ENCODE data around the gene SAMD10.
A peak's percentile ranks its signal among the peaks of the same experiment; 100 is the strongest.
"Not testable (repeated sequence)": the region's sequence is repeated elsewhere in the genome, so short reads cannot be mapped to it uniquely, and the experiment has no call there.

SAMD10 gene

DNA sequence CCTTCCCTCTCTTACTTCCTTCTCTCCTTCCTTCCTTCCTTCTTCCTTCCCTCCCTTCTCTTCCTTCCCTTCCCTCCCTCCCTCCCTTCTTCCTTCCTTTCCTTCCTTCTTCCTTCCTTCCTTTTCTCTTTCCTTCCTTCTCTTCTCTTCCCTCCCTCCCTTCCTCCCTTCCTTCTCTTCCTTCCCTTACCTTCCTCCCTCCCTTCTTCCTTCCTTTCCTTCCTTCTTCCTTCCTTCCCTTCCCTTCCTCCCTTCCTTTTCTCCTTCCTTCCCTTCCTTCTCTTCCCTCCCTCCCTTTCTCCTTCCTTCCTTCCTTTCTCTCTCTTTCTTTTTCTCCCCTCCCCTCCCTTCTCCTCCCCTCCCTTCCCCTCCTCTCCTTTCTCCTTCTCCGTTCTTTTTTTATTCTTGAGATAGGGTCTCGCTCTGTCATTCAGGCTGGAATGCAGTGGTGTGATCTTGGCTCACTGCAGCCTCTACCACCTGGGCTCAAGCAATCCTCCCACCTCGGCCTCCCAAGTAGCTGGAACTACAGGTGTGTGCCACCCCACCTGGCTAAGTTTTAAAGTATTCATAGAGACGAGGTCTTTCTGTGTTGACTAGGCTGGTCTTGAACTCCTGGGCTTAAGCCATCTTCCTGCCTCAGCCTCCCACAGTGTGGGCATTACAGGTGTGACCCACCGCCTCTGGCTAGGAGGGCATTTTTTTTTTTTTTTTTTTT, 8.6 kb downstream of the SAMD10 start:
- H3K4me3 ChIP-seq (ENCODE audit: low read depth, low read length) = no peak overlapping the region
- no peak for DNase-seq (ENCODE audit: low read depth)

- H3K4me3 ChIP-seq (ENCODE audit: low read depth, low read length) = peak within 1 kb of the TSS; percentile 68
- DNase-seq (ENCODE audit: low read depth) = no peak
Measured at GRCh38 chr20:63969838-63970713, 9.4 kb downstream of the SAMD10 start, which contains the start of gene ZNF512B. TSS of gene ZNF512B (minus strand) at chr20:63969930. CDS start at chr20:63967950, 1,980 bp downstream.

- peak overlapping the region; percentile 68 for H3K4me3 ChIP-seq (ENCODE audit: low read depth, low read length)
- DNase-seq (ENCODE audit: low read depth) = no peak
Measured at GRCh38 chr20:63968928-63969760, 10.3 kb downstream of the SAMD10 start.

- no peak for DNase-seq (ENCODE audit: low read depth)
- H3K4me3 ChIP-seq (ENCODE audit: low read depth, low read length) = peak overlapping the region; percentile 68
Measured at GRCh38 chr20:63968136-63968927, 11.1 kb downstream of the SAMD10 start.

- H3K4me3 ChIP-seq (ENCODE audit: low read depth, low read length) = no peak overlapping the region
- DNase-seq (ENCODE audit: low read depth) = no peak
Measured at GRCh38 chr20:63967330-63968135, 11.9 kb downstream of the SAMD10 start.

GRCh38 chr20:63966944-63967322, 12.5 kb downstream of the SAMD10 start:
- no peak overlapping the region for H3K4me3 ChIP-seq (ENCODE audit: low read depth, low read length)
- no peak for DNase-seq (ENCODE audit: low read depth)

DNA sequence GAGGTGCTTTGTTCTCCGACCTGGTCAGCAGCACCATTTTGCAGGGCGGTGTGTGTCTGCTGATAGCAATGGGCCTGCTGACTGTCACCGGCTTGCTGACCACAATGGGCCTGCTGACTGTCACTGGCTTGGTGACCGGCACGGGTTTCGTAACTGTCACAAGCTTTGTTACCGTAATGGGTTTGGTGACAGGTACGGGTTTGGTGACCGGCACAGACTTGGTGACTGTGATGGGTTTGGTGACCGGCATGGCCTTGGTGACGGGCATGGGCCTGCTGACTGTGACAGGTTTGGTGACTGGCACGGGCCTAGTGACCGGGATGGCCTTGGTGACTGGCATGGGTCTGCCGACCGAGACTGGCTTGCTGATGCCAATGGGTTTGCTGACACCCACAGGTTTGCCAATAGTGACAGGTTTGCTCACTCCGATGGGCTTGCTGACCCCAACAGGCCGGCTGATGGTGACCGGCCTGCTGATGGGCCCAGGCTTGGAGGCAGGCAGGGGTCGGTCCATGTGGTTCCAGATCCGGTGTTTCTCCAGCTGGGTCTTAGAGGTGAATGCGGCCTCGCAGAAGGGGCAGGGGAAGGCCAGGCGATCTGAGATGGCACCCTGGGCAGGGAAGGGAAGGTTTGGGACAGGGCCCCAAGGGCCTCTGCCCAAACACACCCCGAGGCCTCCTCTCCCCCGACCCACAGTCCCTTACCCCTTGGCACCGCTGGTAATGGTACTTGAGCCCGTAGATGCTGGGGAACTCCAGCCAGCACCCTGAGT, 13.1 kb downstream of the SAMD10 start:
- no peak for DNase-seq (ENCODE audit: low read depth)
- H3K4me3 ChIP-seq (ENCODE audit: low read depth, low read length) = no peak overlapping the region

GRCh38 chr20:63964412-63964811, 15.0 kb downstream of the SAMD10 start:
- no peak overlapping the region for H3K4me3 ChIP-seq (ENCODE audit: low read depth, low read length)
- no peak for DNase-seq (ENCODE audit: low read depth)

DNA sequence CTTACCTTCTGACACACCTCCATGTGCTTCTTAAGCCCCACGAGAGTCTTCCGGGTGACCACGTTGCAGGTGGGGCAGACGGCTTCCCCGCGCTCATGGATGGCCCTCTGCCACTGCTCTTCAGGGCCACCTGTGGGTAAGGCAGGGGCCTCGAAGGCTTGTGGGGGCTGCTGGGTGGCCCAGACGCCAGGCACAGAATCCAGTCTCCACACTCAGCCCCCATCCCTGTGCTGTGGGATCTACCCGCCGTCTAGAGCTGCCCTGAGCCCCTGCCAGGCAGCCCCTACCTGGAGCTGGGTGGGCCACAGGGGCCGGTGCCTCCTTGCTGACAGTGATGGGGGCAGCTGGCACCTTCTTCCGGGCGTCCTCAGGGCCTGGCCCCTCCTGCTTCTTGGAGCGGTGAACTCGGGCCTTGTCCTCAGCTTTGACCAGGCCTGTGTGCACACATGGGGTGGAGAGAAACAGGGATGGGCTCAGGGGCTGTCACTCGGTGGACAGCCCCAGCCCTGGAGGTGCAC, 15.6 kb downstream of the SAMD10 start:
- no peak overlapping the region for H3K4me3 ChIP-seq (ENCODE audit: low read depth, low read length)

DNA sequence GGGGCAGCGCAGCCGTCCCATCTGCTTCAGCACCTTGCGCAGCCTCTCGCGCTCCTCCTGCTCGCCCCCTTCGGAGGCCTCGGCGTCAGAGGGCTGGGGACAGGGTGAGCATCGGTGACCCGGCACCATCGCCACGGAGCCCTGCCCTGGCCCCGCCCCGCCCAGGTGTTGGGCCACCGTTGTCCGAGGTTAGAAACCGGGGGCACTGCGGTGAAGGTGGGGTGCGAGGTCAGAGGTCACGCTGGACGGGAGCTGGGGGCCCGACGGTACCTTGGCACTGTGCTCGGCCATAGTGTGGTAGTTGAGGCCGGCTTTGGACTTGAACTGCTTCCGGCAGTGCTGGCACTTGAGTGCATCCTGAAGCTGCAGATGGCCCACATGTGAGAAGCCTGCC, 16.1 kb downstream of the SAMD10 start:
- no peak for DNase-seq (ENCODE audit: low read depth)
- no peak overlapping the region for H3K4me3 ChIP-seq (ENCODE audit: low read depth, low read length)

More for the DNA sequence above, 15.6 kb downstream of the SAMD10 start:
- no peak for DNase-seq (ENCODE audit: low read depth)

DNA sequence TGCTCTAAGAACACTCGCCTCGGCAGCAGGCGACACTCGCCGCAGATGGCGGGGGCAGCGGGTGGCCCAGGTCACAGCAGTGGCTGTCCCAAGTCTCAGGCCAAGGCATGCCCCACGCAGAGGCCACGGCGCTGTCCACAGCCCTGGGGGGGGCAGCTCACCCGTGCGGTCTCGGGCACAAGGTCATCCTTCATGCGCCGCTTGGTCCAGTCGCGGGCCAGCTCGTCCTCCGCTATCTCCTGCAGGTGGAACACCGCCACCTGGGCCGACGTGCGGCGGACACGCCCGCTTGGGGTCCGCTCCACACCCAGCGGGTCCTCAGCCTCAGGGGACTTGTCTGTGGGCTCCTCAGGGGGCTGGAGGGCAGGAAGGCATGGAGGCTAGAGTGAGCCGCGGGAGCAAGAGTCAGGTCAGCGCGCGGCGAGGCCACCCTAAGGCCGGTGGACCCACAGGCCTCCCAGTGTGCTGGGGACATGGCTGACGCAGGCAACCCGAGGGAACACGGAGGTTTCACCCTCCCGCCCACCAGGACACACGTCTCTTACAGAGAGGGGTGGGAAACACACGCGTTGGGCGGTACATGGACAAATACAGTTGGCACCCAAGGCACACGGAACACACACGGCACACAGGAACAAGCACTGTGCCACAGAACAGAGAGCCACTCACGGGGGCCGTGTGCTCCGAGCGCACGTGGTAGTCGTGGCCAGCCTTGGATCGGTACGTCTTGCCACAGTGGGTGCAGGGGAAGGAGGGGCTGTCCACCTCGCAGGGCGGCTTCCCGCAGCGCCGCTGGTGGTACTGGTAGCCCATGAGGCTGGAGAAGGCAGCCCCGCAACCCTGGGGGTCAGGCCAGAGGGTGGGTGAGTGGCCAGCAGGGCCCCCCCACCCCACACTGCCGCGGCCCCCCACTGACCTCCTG, 16.8 kb downstream of the SAMD10 start:
- DNase-seq (ENCODE audit: low read depth) = no peak
- H3K4me3 ChIP-seq (ENCODE audit: low read depth, low read length) = no peak overlapping the region

DNA sequence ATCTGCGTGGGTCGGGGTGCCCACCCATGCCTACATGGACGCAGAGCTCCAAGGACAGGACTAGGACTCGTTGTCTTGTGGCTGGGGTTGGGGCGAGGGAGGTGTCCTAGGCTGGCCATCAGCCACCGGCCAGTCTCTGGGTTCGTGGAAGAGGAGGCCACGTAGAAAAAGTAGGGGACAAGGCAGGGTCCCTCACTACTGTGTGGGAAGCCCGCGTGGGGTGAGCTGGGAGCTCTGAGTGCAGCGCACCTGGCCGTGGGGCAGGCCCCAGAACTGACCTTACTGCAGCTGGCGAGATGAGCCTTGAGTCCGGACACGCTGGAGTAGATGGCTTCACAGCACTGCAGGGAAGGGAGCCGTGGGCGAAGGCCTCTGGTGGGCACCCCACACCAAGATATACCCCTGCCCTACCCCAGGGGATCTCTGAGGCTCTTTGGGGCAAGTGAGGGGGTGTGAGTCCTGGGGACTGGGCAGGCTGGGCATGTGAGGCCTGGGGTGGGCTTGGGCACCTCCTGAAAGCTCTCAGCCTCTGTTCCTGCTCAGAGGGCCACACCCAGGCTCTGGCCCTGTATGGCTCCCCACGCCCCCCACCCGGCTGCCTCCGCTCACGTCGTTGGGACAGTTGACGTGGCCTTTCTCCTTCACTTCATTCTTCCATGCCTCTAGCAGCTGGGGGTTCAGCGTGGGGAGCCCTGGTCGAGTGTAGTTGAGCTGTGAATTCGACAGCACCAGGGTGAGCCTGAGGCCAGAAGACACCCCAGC, 17.6 kb downstream of the SAMD10 start:
- no peak overlapping the region for H3K4me3 ChIP-seq (ENCODE audit: low read depth, low read length)
- DNase-seq (ENCODE audit: low read depth) = no peak

GRCh38 chr20:63960654-63961621, 18.5 kb downstream of the SAMD10 start:
- not testable (repeated sequence) for H3K4me3 ChIP-seq (ENCODE audit: low read depth, low read length); DNase-seq (ENCODE audit: low read depth)

DNA sequence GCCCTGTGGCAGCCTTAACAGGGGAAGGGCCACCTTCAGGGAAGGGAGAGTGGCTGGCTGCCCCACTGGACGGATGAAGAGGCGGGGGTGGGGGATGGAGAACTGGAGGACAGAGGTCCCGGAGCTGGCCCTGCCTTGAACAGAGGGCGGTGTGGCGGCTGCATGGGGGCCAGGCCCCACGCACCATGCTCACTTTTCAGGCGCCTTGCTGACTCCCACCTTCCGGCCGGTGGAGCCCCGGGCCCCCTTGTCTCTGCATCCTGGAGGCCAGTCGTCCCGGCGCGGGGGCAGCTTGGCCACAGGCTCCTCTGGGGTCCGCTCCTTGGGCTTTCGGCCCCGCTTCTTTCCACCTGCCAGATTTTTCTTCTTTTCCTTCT, 19.8 kb downstream of the SAMD10 start:
- no peak overlapping the region for H3K4me3 ChIP-seq (ENCODE audit: low read depth, low read length)
- no peak for DNase-seq (ENCODE audit: low read depth)
